Measurements from ENCODE around the gene BGN.

BGN gene

GRCh38 chrX:153469811-153470410 is 24.9 kb upstream of the BGN start (continued):
- TF ChIP-seq WT1 (tag by site-specific recombination; IDR thresholded peaks at IDR 0.05) (no peak), ZNF184 (tag by site-specific recombination; IDR thresholded peaks at IDR 0.05) (no peak), ZSCAN23 (tag by site-specific recombination; IDR thresholded peaks at IDR 0.05) (no peak), PRDM10 (tag by site-specific recombination; IDR thresholded peaks at IDR 0.05) (no peak), CTCF (tag by site-specific recombination; IDR thresholded peaks at IDR 0.05) (peak; percentile 53), GFI1B (tag by site-specific recombination; IDR thresholded peaks at IDR 0.05) (no peak), OSR2 (tag by site-specific recombination; IDR thresholded peaks at IDR 0.05) (no peak), ZNF239 (tag by site-specific recombination; IDR thresholded peaks at IDR 0.05) (no peak), ELK4 (IDR thresholded peaks at IDR 0.05; ENCODE audit: borderline replicate concordance, low read depth, low read length) (no peak)

- CTCF ChIA-PET = interaction anchor here (0.6 to 8.6 kb wide), 18 partner anchors 10 to 529 kb away, joined by 3 to 89 read pairs (median 4); no protein-coding TSS in a partner anchor
- Histone ChIP-seq H3K4me3 (ENCODE audit: low read depth, low read length) (peak within 1 kb of the TSS; percentile 67), H3K9me3 (ENCODE audit: control insufficient read depth, insufficient read depth, low read depth, low read length) (no peaks in the 10 kb centered on the region), H3K36me3 (ENCODE audit: control insufficient read depth in 2 of 2, insufficient read depth in 1 of 2, low read length in 2 of 2) (peaks cover 0 to 21% of the 10 kb centered on the region in 2 experiments; a peak in 1 of 3 replicates), H3K27ac (ENCODE audit: extremely low read depth, low read depth, low read length) (peak within 1 kb of the TSS; percentile 55; the same call in 1 of the 2 replicates), H3K4me1 (ENCODE audit: control insufficient read depth, insufficient read depth, low read length) (no peaks in the 10 kb centered on the region)
- POLR2A ChIA-PET = interaction anchor here (0.6 to 1.8 kb wide), 4 partner anchors 21 to 458 kb away, joined by 3 to 7 read pairs (median 5); no protein-coding TSS in a partner anchor
- TF ChIP-seq ZNF223 (tag by site-specific recombination; IDR thresholded peaks at IDR 0.05) (peak; percentile 50; the same call in 1 of the 2 replicates), GLIS1 (tag by site-specific recombination; IDR thresholded peaks at IDR 0.05) (peak; percentile 29; the same call in 1 of the 2 replicates), ZNF324 (tag by site-specific recombination; IDR thresholded peaks at IDR 0.05) (no peak), ZNF10 (tag by site-specific recombination; IDR thresholded peaks at IDR 0.05) (no peak), KLF10 (tag by site-specific recombination; IDR thresholded peaks at IDR 0.05) (peak; percentile 41), ZNF394 (tag by site-specific recombination; IDR thresholded peaks at IDR 0.05; ENCODE audit: borderline replicate concordance) (0 out of 2 replicates have a peak, but pooled peaks have one; percentile 25), ZFHX2 (tag by site-specific recombination; conservative IDR thresholded peaks at IDR 0.05) (peak; percentile 67), ZIC2 (tag by site-specific recombination; IDR thresholded peaks at IDR 0.05) (peak; percentile 4; the same call in 1 of the 2 replicates), ZNF391 (tag by site-specific recombination; IDR thresholded peaks at IDR 0.05; ENCODE audit: borderline replicate concordance, low read depth) (no peak), YY2 (tag by site-specific recombination; IDR thresholded peaks at IDR 0.05) (peak; percentile 64), ZNF311 (tag by site-specific recombination; IDR thresholded peaks at IDR 0.05; ENCODE audit: borderline replicate concordance) (no peak), ZNF530 (tag by site-specific recombination; IDR thresholded peaks at IDR 0.05; ENCODE audit: low read depth) (no peak), BCL11A (tag by site-specific recombination; IDR thresholded peaks at IDR 0.05; ENCODE audit: low read depth) (no peak), YY1 (tag by site-specific recombination; IDR thresholded peaks at IDR 0.05) (peak; percentile 44), CTCF (tag by site-specific recombination; IDR thresholded peaks at IDR 0.05) (peak; percentile 97), ZNF423 (tag by site-specific recombination; IDR thresholded peaks at IDR 0.05) (peak; percentile 57; the same call in 1 of the 2 replicates), ZNF132 (tag by site-specific recombination; IDR thresholded peaks at IDR 0.05; ENCODE audit: borderline replicate concordance) (no peak), ZNF501 (tag by site-specific recombination; IDR thresholded peaks at IDR 0.05) (0 out of 2 replicates have a peak, but pooled peaks have one; percentile 46)
Measured at GRCh38 chrX:153470411-153471363, 24.1 kb upstream of the BGN start, which contains the start of gene HAUS7. Gene HAUS7 (minus strand): TSS chrX:153470576. CDS start chrX:153470557, 19 bp downstream.
